H1 (cell line): ENCODE data around the gene PRPF6. TPM values are rescaled to one million over a fixed set of nuclear protein-coding genes. Genes with fewer than 3 reads are reported as not detected.

ENCODE experiments used
- CTCF ChIA-PET: fragments of 300-600 bp; sonication (Branson Sonifier 250); formaldehyde crosslinking; loops from one replicate; lab custom pipeline; 2021; ENCODE audit not compliant: partially characterized antibody; lab: Charles Lee
- POLR2A ChIA-PET: fragments of 300-600 bp; sonication (Branson Sonifier 250); formaldehyde crosslinking; loops from one replicate; lab custom pipeline; 2021; ENCODE audit warnings: inconsistent platforms; ENCODE audit not compliant: partially characterized antibody; lab: Charles Lee
- DNase-seq, 2 experiments: peaks; one replicate each; pipeline versions ENCODE4 v3.0.0 to v3.0.0-alpha.2; 2010 to 2022; ENCODE audit warnings: low spot score in 2 of 2, low read depth in 1 of 2, mixed read lengths in 1 of 2
- FAIRE-seq: peaks from 2 replicates; lab custom pipeline; 2011; peaks lifted over from hg19 to GRCh38; lab: Jason Lieb, UNC
- H2AFZ ChIP-seq: 2 replicates; pipeline ENCODE4 v1.8.1; 2012; ENCODE audit warnings: low read length, inconsistent platforms
- H2AK5ac ChIP-seq: 2 replicates; pipeline ENCODE4 v1.6.1; 2013; ENCODE audit warnings: low read depth, low read length
- H2BK120ac ChIP-seq: replicated peaks from 2 replicates; pipeline ENCODE3; 2013; ENCODE audit warnings: low read depth, low read length, inconsistent platforms
- H2BK12ac ChIP-seq: 2 replicates; pipeline ENCODE4 v1.6.1; 2013; ENCODE audit warnings: low read depth, low read length
- H2BK15ac ChIP-seq: 2 replicates; pipeline ENCODE4 v1.6.1; 2013; ENCODE audit warnings: low read length
- H2BK20ac ChIP-seq: 2 replicates; pipeline ENCODE4 v1.6.1; 2013; ENCODE audit warnings: low read length
- H2BK5ac ChIP-seq: 2 replicates; pipeline ENCODE4 v1.6.1; 2013; ENCODE audit warnings: low read depth, low read length
- H3K14ac ChIP-seq: 2 replicates; pipeline ENCODE4 v1.6.1; 2013; ENCODE audit warnings: inconsistent platforms; ENCODE audit not compliant: insufficient read length
- H3K18ac ChIP-seq: 2 replicates; pipeline ENCODE4 v1.6.1; 2013; ENCODE audit warnings: low read length; ENCODE audit errors: extremely low read depth
- H3K23ac ChIP-seq: 2 replicates; pipeline ENCODE4 v1.6.1; 2013; ENCODE audit warnings: inconsistent platforms; ENCODE audit not compliant: insufficient read length
- H3K23me2 ChIP-seq: 2 replicates; pipeline ENCODE4 v1.6.1; 2013; ENCODE audit warnings: low read depth, low read length
- H3K27ac ChIP-seq: 2 replicates; pipeline ENCODE4 v1.6.1; 2011; ENCODE audit warnings: low read depth, low read length, inconsistent platforms
- H3K27me3 ChIP-seq, 4 experiments: replicated peaks in 1 of 4; 1 replicate in 1 of 4; 2 replicates in 3 of 4; pipeline versions ENCODE4 v1.6.1 to v1.8.1; 2011 to 2013; ENCODE audit warnings: low read length in 3 of 4, mild to moderate bottlenecking in 3 of 4, inconsistent platforms in 2 of 4, mixed read lengths in 2 of 4, moderate library complexity in 1 of 4; ENCODE audit not compliant: control insufficient read depth in 3 of 4, insufficient read depth in 3 of 4; ENCODE audit errors: extremely low read depth in 1 of 4
- H3K36me3 ChIP-seq, 4 experiments: 2 replicates each; pipeline versions ENCODE4 v1.6.1 to v1.8.1; 2011 to 2013; ENCODE audit warnings: mild to moderate bottlenecking in 4 of 4, low read length in 3 of 4, moderate library complexity in 2 of 4, control low read depth in 1 of 4, inconsistent platforms in 1 of 4; ENCODE audit not compliant: insufficient read depth in 4 of 4, control insufficient read depth in 2 of 4
- H3K4ac ChIP-seq: replicated peaks from 2 replicates; pipeline ENCODE3; 2013; ENCODE audit warnings: low read length, low read depth, mixed read lengths, inconsistent platforms; ENCODE audit not compliant: insufficient read length
- H3K4me1 ChIP-seq, 4 experiments: replicated peaks in 1 of 4; 1 replicate in 1 of 4; 2 replicates in 3 of 4; pipeline versions ENCODE4 v1.6.1 to v1.8.1; 2011 to 2013; ENCODE audit warnings: low read length in 3 of 4, inconsistent platforms in 2 of 4, mixed read lengths in 1 of 4; ENCODE audit not compliant: insufficient read depth in 4 of 4, control insufficient read depth in 3 of 4
- H3K4me2 ChIP-seq, 2 experiments: 2 replicates each; pipeline versions ENCODE4 v1.6.1 to v1.8.1; 2011 to 2013; ENCODE audit warnings: low read depth in 2 of 2, low read length in 2 of 2, control low read depth in 1 of 2, inconsistent platforms in 1 of 2, mild to moderate bottlenecking in 1 of 2; ENCODE audit not compliant: insufficient read depth in 1 of 2
- H3K4me3 ChIP-seq, 4 experiments: fragments of 200-600, 300-600 bp in 1 of 4; sonication (generic), shearing (Covaris generic), sonication (Bioruptor Twin) in 1 of 4; 2 replicates each; pipeline versions ENCODE4 v1.5.1 to v1.8.1; 2011 to 2016; ENCODE audit warnings: low read length in 4 of 4, low read depth in 3 of 4, control low read depth in 2 of 4, inconsistent platforms in 2 of 4, mild to moderate bottlenecking in 2 of 4, mixed read lengths in 1 of 4, moderate library complexity in 1 of 4; ENCODE audit not compliant: insufficient read depth in 2 of 4; ENCODE audit errors: extremely low read depth in 1 of 4
- H3K56ac ChIP-seq: replicated peaks from 2 replicates; pipeline ENCODE3; 2013; ENCODE audit warnings: low read depth, mild to moderate bottlenecking, mixed read lengths, low read length, inconsistent platforms; ENCODE audit not compliant: insufficient read length
- H3K79me1 ChIP-seq: 2 replicates; pipeline ENCODE4 v1.6.1; 2013; ENCODE audit warnings: low read depth, low read length, control low read depth
- H3K79me2 ChIP-seq, 2 experiments: 2 replicates each; pipeline versions ENCODE4 v1.6.1 to v1.8.1; 2012 to 2013; ENCODE audit warnings: low read length in 2 of 2, mild to moderate bottlenecking in 2 of 2, inconsistent platforms in 1 of 2; ENCODE audit not compliant: insufficient read depth in 2 of 2, control insufficient read depth in 1 of 2
- H3K9ac ChIP-seq, 4 experiments: replicated peaks in 1 of 4; 1 replicate in 1 of 4; 2 replicates in 3 of 4; pipeline versions ENCODE4 v1.6.1 to v1.8.1; 2011 to 2013; ENCODE audit warnings: low read depth in 3 of 4, low read length in 3 of 4, control low read depth in 2 of 4, mild to moderate bottlenecking in 2 of 4, moderate library complexity in 2 of 4, inconsistent platforms in 1 of 4; ENCODE audit errors: extremely low read depth in 1 of 4
- H3K9me3 ChIP-seq, 2 experiments: 2 replicates each; pipeline versions ENCODE4 v1.6.1 to v1.8.1; 2012 to 2013; ENCODE audit warnings: mild to moderate bottlenecking in 2 of 2, moderate library complexity in 2 of 2, control low read depth in 1 of 2, inconsistent platforms in 1 of 2, low read depth in 1 of 2, low read length in 1 of 2, mixed read lengths in 1 of 2; ENCODE audit not compliant: insufficient read depth in 2 of 2
- H4K20me1 ChIP-seq, 2 experiments: replicated peaks in 1 of 2; 2 replicates each; pipeline versions ENCODE3 to v1.8.1; 2011 to 2013; ENCODE audit warnings: inconsistent platforms in 2 of 2, low read length in 2 of 2, mild to moderate bottlenecking in 1 of 2; ENCODE audit not compliant: insufficient read depth in 2 of 2, control insufficient read depth in 1 of 2
- H4K5ac ChIP-seq: 2 replicates; pipeline ENCODE4 v1.6.1; 2013; ENCODE audit warnings: low read length, low read depth, mixed read lengths, inconsistent platforms; ENCODE audit not compliant: insufficient read length
- H4K8ac ChIP-seq: 2 replicates; pipeline ENCODE4 v1.8.0; 2013; ENCODE audit warnings: mild to moderate bottlenecking, moderate library complexity, low read length, inconsistent platforms; ENCODE audit not compliant: insufficient read depth; ENCODE audit errors: extremely low read depth
- H4K91ac ChIP-seq: replicated peaks from 2 replicates; pipeline ENCODE3; 2013; ENCODE audit warnings: low read length, mixed read lengths, inconsistent platforms; ENCODE audit not compliant: insufficient read length
- CBX8 ChIP-seq: fragments of 300-800, 300-1000 bp; sonication (generic); IDR thresholded peaks from 2 replicates; pipeline ENCODE4 v1.7.1; 2016; ENCODE audit warnings: low read depth, low read length, borderline replicate concordance
- whole genome bisulfite sequencing, 2 experiments: shearing (Covaris generic) in 1 of 2; methylation state at CpG; one replicate each; pipeline versions ENCODE4 v1.1.6 to v1.1.7; 2013 to 2015; ENCODE audit warnings: low lambda C conversion rate in 2 of 2, mixed read lengths in 2 of 2, inconsistent platforms in 1 of 2, low coverage in 1 of 2, missing lambda C conversion rate in 1 of 2; ENCODE audit not compliant: insufficient replicate concordance in 2 of 2, insufficient coverage in 1 of 2, insufficient read length in 1 of 2; ENCODE audit errors: extremely low coverage in 1 of 2, missing lambda C conversion rate in 1 of 2; 5-methylcytosine and 5-hydroxymethylcytosine counted together
- polyA plus RNA-seq, 7 experiments: library from polyadenylated mRNA; depleted of rRNA in 3 of 7; stranded (reverse) in 5 of 7; unstranded in 2 of 7; fragments of >200 nt in 5 of 7; fragments of 200-250 nt in 2 of 7; gene quantifications; 1 replicate in 5 of 7; 2 replicates in 1 of 7; 4 replicates in 1 of 7; pipeline versions ENCODE4 v1.2.1 to v1.2.3, GENCODE V29; 2011 to 2013; ENCODE audit warnings: missing spikeins in 2 of 7, mixed read lengths in 2 of 7
- total RNA-seq: library from RNA; stranded (reverse); fragmentation: NEBNext Ultra II Directional; extraction: Animal tissue kit (Norgen Biotek cat#: 25700); gene quantifications from 2 replicates; pipeline ENCODE4 v1.2.1, GENCODE V29; 2021

PRPF6 gene
- total and polyA plus RNA-seq, 2 of the 8 experiments (the other 6 are each of a cell fraction or from before 2014, with no cell fraction given), result 27.9 to 76.9 TPM

- H3K4me2 ChIP-seq, result no peak overlapping the region
- WGBS, 2 experiments, result 94% methylated on average over 7 of the region's 8 CpGs; no CpG with 5 or more reads in 1 of the 2 experiments
These were observed 94.0 kb downstream of the PRPF6 start for GRCh38 chr20:64074963-64075362.

More at GRCh38 chr20:64074963-64075362, 94.0 kb downstream of the PRPF6 start:
- H3K27ac ChIP-seq, result no peak overlapping the region
- H4K5ac ChIP-seq, result no peak overlapping the region
- H3K18ac ChIP-seq, result no peak overlapping the region
- no peak overlapping the region for H4K91ac ChIP-seq
- no peak overlapping the region for H2BK12ac ChIP-seq
- no peak overlapping the region for H2BK15ac ChIP-seq
- CTCF ChIA-PET, result interaction anchor here (0.6 to 12.9 kb wide), 2 partner anchors 19 to 880 kb away, joined by 3 to 139 read pairs; partner anchors contain the start of genes SOX18 and TCEA2
- peaks cover 0 to under 1% (median under 1%) of the 10 kb centered on the region in 4 experiments; a peak in 2 of 7 replicates for H3K27me3 ChIP-seq
- TF ChIP-seq CBX8, result no peak
- peaks cover 0 to 8% of the 10 kb centered on the region in 2 experiments for H4K20me1 ChIP-seq
- no peak overlapping the region for H2BK20ac ChIP-seq
- no peak overlapping the region for H3K56ac ChIP-seq
- no peak overlapping the region for H2BK5ac ChIP-seq
- H4K8ac ChIP-seq, result no peak overlapping the region
- no peaks in the 10 kb centered on the region for H3K9me3 ChIP-seq
- H3K4me3 ChIP-seq, result no peak overlapping the region
- no peaks in the 10 kb centered on the region for H3K79me2 ChIP-seq
- POLR2A ChIA-PET, result interaction anchor here (1.6 kb wide), 1 partner anchor 36 kb away, joined by 5 read pairs; no protein-coding TSS in a partner anchor
- no peak overlapping the region for H2BK120ac ChIP-seq
- peaks cover 6% of the 10 kb centered on the region; the same call in 1 of the 2 replicates for H3K23me2 ChIP-seq
- no peak for FAIRE-seq
- DNase-seq, result no peak
- H2AFZ ChIP-seq, result no peak overlapping the region
- no peak overlapping the region for H3K9ac ChIP-seq
- H3K79me1 ChIP-seq, result 0 out of 2 replicates have a peak, but pooled peaks cover 3% of the 10 kb centered on the region
- H3K4me1 ChIP-seq, result peaks cover 0 to 13% (median 7%) of the 10 kb centered on the region in 4 experiments; a peak in 4 of 7 replicates
- H3K14ac ChIP-seq, result no peak overlapping the region
- no peak overlapping the region for H3K4ac ChIP-seq
- no peak overlapping the region for H2AK5ac ChIP-seq
- H3K36me3 ChIP-seq, result peaks cover 0 to 8% (median 3%) of the 10 kb centered on the region in 4 experiments; a peak in 3 of 8 replicates
- H3K23ac ChIP-seq, result no peak overlapping the region
